Large intestine (tissue), 3 donors: Measurements from ENCODE around the gene ABO. TPM values are rescaled to one million over a fixed set of nuclear protein-coding genes. Genes with fewer than 3 reads are reported as not detected.
"Not testable (repeated sequence)": the region's sequence is repeated elsewhere in the genome, so short reads cannot be mapped to it uniquely, and the experiment has no call there.

ENCODE experiments used
- DNase-seq, 2 donors: peaks; one replicate each; pipeline versions ENCODE4 v3.0.0 to v3.0.0-alpha.2; 2013
- H3K27ac ChIP-seq: one replicate; pipeline ENCODE4 v1.5.1; 2013; ENCODE audit warnings: low read length
- H3K27me3 ChIP-seq: 2 replicates; pipeline ENCODE4 v1.6.1; 2013; ENCODE audit warnings: low read length; ENCODE audit not compliant: control insufficient read depth, insufficient read depth
- H3K36me3 ChIP-seq: 2 replicates; pipeline ENCODE4 v1.6.1; 2013; ENCODE audit warnings: low read length; ENCODE audit not compliant: control insufficient read depth, insufficient read depth
- H3K4me1 ChIP-seq: one replicate; pipeline ENCODE4 v1.6.1; 2013; ENCODE audit warnings: low read length; ENCODE audit not compliant: control insufficient read depth, insufficient read depth
- H3K4me3 ChIP-seq: one replicate; pipeline ENCODE4 v1.5.1; 2013; ENCODE audit warnings: low read length
- H3K9me3 ChIP-seq: one replicate; pipeline ENCODE4 v1.6.1; 2013; ENCODE audit warnings: mild to moderate bottlenecking, low read depth, low read length, moderate library complexity; ENCODE audit not compliant: control insufficient read depth
- WGBS: methylation state at CpG from one replicate; pipeline ENCODE4 v1.1.5; 2013; ENCODE audit warnings: low lambda C conversion rate; ENCODE audit not compliant: insufficient coverage; 5-methylcytosine and 5-hydroxymethylcytosine counted together
- polyA plus RNA-seq: library from polyadenylated mRNA; unstranded; fragments of 120-200 nt; gene quantifications from one replicate; pipeline ENCODE4 v1.2.1, GENCODE V29; 2013

Gene ABO
- polyA plus RNA-seq, 1 donor: 19.6 TPM

DNA sequence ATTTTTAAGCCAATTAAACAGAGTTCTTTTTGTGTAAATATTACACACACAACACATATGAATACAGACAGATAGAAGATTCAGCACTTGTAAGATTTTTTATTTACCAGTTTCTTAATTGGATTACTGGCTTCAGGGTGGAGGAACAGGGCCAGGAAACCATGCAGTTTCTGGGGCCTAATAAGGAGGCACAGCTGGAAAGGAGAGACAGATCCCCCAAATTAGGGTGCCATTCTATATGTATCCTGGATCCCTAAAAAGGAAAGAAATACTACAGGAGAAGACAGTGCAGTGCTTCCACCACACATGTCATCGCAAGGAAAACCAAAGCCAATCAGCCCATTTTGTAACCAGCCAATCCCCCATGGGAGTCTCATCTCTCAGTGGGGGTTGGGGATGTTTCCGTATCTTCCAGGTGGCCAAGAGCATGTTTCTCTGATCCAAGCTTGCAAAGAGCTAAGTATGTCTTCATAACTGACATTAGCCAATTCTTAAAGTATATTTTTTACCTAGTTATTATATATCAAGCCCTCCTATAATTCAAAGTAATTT, 15.8 kb upstream of the ABO start:
- H3K27ac ChIP-seq: no peak overlapping the region
- no peaks in the 10 kb centered on the region for H3K4me1 ChIP-seq
- H3K36me3 ChIP-seq: no peaks in the 10 kb centered on the region
- no peak overlapping the region for H3K4me3 ChIP-seq
- peaks cover 15% of the 10 kb centered on the region for H3K9me3 ChIP-seq
- H3K27me3 ChIP-seq: no peaks in the 10 kb centered on the region
- WGBS: no CpG with 5 or more reads among the region's 2 CpGs
- DNase-seq: no peak

GRCh38 chr9:133286523-133286922, 11.5 kb upstream of the ABO start:
- no peaks in the 10 kb centered on the region for H3K27me3 ChIP-seq
- peaks cover 15% of the 10 kb centered on the region for H3K9me3 ChIP-seq
- no peak for DNase-seq
- no CpG with 5 or more reads among the region's 2 CpGs for WGBS
- no peaks in the 10 kb centered on the region for H3K36me3 ChIP-seq
- H3K4me3 ChIP-seq: no peak overlapping the region
- peaks cover 7% of the 10 kb centered on the region for H3K4me1 ChIP-seq
- no peak overlapping the region for H3K27ac ChIP-seq

GRCh38 chr9:133285252-133285775, 10.3 kb upstream of the ABO start:
- Histone ChIP-seq H3K4me1 (peaks cover 17% of the 10 kb centered on the region), H3K9me3 (peaks cover 8% of the 10 kb centered on the region), H3K4me3 (no peak overlapping the region), H3K36me3 (no peaks in the 10 kb centered on the region), H3K27me3 (no peaks in the 10 kb centered on the region), H3K27ac (no peak overlapping the region)
- no peak for DNase-seq
- 90% methylated on average over 2 of the region's 6 CpGs for WGBS

GRCh38 chr9:133284362-133284761, 9.4 kb upstream of the ABO start:
- Histone ChIP-seq H3K36me3 (no peaks in the 10 kb centered on the region), H3K9me3 (peaks cover 6% of the 10 kb centered on the region)
- no peak for DNase-seq

GRCh38 chr9:133283255-133284032, 8.4 kb upstream of the ABO start:
- no CpG with 5 or more reads among the region's 16 CpGs for WGBS
- H3K27me3 ChIP-seq, H3K4me3 ChIP-seq, H3K36me3 ChIP-seq, DNase-seq, H3K9me3 ChIP-seq, H3K27ac ChIP-seq: not testable (repeated sequence)
- H3K4me1 ChIP-seq: peaks cover 23% of the 10 kb centered on the region

More at GRCh38 chr9:133284362-133284761, 9.4 kb upstream of the ABO start:
- Histone ChIP-seq H3K4me3 (no peak overlapping the region), H3K27me3 (no peaks in the 10 kb centered on the region), H3K4me1 (peaks cover 23% of the 10 kb centered on the region), H3K27ac (no peak overlapping the region)
- no CpG with 5 or more reads among the region's 8 CpGs for WGBS

GRCh38 chr9:133282464-133283238, 7.7 kb upstream of the ABO start:
- H3K27ac ChIP-seq: no peak overlapping the region
- WGBS: 100% methylated on average over 1 of the region's 7 CpGs
- no peak for DNase-seq

GRCh38 chr9:133280392-133280791, 5.4 kb upstream of the ABO start:
- no peak overlapping the region for H3K4me3 ChIP-seq
- 41% methylated on average over 2 of the region's 5 CpGs for WGBS
- H3K36me3 ChIP-seq: no peaks in the 10 kb centered on the region
- H3K27me3 ChIP-seq: peaks cover 5% of the 10 kb centered on the region
- H3K27ac ChIP-seq: no peak overlapping the region
- DNase-seq: peak in 1 of 2 donors; percentile 56
- peaks cover 23% of the 10 kb centered on the region for H3K4me1 ChIP-seq
- H3K9me3 ChIP-seq: no peaks in the 10 kb centered on the region

More at GRCh38 chr9:133282464-133283238, 7.7 kb upstream of the ABO start:
- peaks cover 23% of the 10 kb centered on the region for H3K4me1 ChIP-seq
- H3K4me3 ChIP-seq: no peak overlapping the region
- no peaks in the 10 kb centered on the region for H3K36me3 ChIP-seq
- H3K27me3 ChIP-seq: no peaks in the 10 kb centered on the region
- no peaks in the 10 kb centered on the region for H3K9me3 ChIP-seq

DNA sequence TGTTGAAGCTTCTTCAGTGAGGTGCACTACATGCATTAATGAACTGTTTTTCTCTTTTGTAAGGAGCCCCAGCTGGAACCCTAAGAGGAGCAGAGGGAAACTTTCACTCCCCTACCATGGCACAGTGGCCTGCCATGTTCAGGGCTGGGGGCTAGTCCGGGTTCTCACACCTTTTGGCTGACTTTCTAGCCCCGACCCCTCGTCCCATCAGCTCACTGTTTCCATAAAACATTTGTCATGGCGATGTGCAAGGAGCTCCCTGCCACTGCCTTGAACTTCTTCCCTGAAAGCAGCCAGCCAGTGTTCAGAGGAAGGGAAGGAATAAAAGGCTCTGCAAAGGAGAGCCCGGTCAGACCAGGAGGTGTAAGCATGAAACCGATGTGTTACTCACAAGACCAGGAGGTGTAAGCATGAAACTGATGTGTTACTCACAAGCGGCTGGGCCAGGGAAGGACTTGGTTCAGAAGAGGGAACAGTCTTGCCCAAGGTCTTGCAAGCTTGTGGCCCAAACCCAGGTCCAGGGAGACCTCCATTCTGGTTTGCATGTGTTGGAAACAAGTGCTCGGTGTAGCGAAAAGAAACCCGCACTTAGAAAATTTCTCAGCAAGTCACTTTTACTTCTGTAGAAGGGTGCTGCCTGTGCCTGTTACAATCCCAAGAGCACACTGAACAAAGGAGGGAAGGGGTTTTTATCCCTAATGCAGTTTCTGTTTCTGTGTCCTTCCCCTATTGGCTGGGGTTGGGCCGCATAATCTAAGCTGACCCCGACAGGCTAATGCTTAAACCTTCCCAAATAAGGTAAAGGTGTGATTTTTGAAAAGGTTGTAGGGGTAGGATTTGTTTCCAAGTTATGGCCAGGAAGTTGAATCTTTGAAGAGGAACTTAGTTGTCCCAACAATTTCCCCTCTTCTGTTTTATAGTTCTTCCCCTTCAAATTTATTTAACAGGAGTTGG, 3.4 kb upstream of the ABO start:
- Histone ChIP-seq H3K36me3 (no peaks in the 10 kb centered on the region), H3K27me3 (peaks cover 10% of the 10 kb centered on the region), H3K9me3 (no peaks in the 10 kb centered on the region), H3K4me1 (peaks cover 23% of the 10 kb centered on the region), H3K27ac (no peak overlapping the region), H3K4me3 (no peak overlapping the region)
- DNase-seq: no peak
- WGBS: 90% methylated on average over 2 of the region's 12 CpGs

- Histone ChIP-seq H3K36me3 (no peaks in the 10 kb centered on the region), H3K4me1 (peaks cover 28% of the 10 kb centered on the region), H3K27ac (no peak overlapping the region), H3K27me3 (peaks cover 10% of the 10 kb centered on the region), H3K9me3 (no peaks in the 10 kb centered on the region), H3K4me3 (no peak overlapping the region)
- no peak for DNase-seq
- WGBS: no CpG with 5 or more reads among the region's 4 CpGs
These were observed 2.5 kb upstream of the ABO start for GRCh38 chr9:133277467-133277866.
